ENCODE results near the gene SGSH. TPM values are rescaled to one million over a fixed set of nuclear protein-coding genes. Genes with fewer than 3 reads are reported as not detected.

Gene SGSH
- total RNA-seq, 2 experiments from 2014 or later, result 14.3 to 38.4 TPM

GRCh38 chr17:80218391-80218790 lies 1.7 kb downstream of the SGSH start:
- H3K27ac ChIP-seq (ENCODE audit: low read depth, low read length, poor library complexity, severe bottlenecking), result no peak overlapping the region
- POLR2A ChIA-PET, result no interaction called here
- TF ChIP-seq CTCF (conservative IDR thresholded peaks at IDR 0.05; ENCODE audit: low read length), result no peak
- no peak for TF ChIP-seq EZH2phosphoT487 (IDR thresholded peaks at IDR 0.05; ENCODE audit: borderline replicate concordance, low read depth, low read length)
- intact Hi-C loops (cut with micrococcal nuclease; ENCODE audit: unreplicated experiment), result no loop called here
- no peak overlapping the region for H2AFZ ChIP-seq (ENCODE audit: low read length)
- BruUV-seq (replicated peaks), result no TSS peak
- H3K9me3 ChIP-seq (ENCODE audit: low read length), result no peaks in the 10 kb centered on the region
- peaks cover 10% of the 10 kb centered on the region for H3K4me1 ChIP-seq (ENCODE audit: insufficient read depth, low read length, poor library complexity, severe bottlenecking)
- H4K20me1 ChIP-seq (ENCODE audit: insufficient read depth, low read length), result no peaks in the 10 kb centered on the region
- H3K36me3 ChIP-seq (ENCODE audit: insufficient read depth, low read length), result peaks cover 7% of the 10 kb centered on the region
- CTCF ChIA-PET (ENCODE audit: unreplicated experiment), result no interaction called here
- no peaks in the 10 kb centered on the region for H3K9me2 ChIP-seq (ENCODE audit: insufficient read depth, low read length)
- H3K4me3 ChIP-seq (ENCODE audit: low read depth, low read length, poor library complexity, severe bottlenecking), result no peak overlapping the region
- no peak overlapping the region for H3K4me2 ChIP-seq (ENCODE audit: low read length)
- H3K79me2 ChIP-seq (ENCODE audit: insufficient read depth, low read depth, low read length), result no peaks in the 10 kb centered on the region
- no peak for DNase-seq (ENCODE audit: low spot score)

- Histone ChIP-seq H3K79me2 (ENCODE audit: insufficient read depth, low read depth, low read length) (no peaks in the 10 kb centered on the region), H3K9me2 (ENCODE audit: insufficient read depth, low read length) (no peaks in the 10 kb centered on the region), H3K36me3 (ENCODE audit: insufficient read depth, low read length) (peaks cover 7% of the 10 kb centered on the region), H3K27ac (ENCODE audit: low read depth, low read length, poor library complexity, severe bottlenecking) (no peak overlapping the region), H4K20me1 (ENCODE audit: insufficient read depth, low read length) (no peaks in the 10 kb centered on the region), H3K4me3 (ENCODE audit: low read depth, low read length, poor library complexity, severe bottlenecking) (no peak overlapping the region), H3K9me3 (ENCODE audit: low read length) (no peaks in the 10 kb centered on the region), H2AFZ (ENCODE audit: low read length) (no peak overlapping the region), H3K4me2 (ENCODE audit: low read length) (no peak overlapping the region), H3K4me1 (ENCODE audit: insufficient read depth, low read length, poor library complexity, severe bottlenecking) (peaks cover 10% of the 10 kb centered on the region)
- DNase-seq (ENCODE audit: low spot score), result no peak
- no TSS peak for BruUV-seq (replicated peaks)
- intact Hi-C loops (cut with micrococcal nuclease; ENCODE audit: unreplicated experiment), result no loop called here
- CTCF ChIA-PET (ENCODE audit: unreplicated experiment), result no interaction called here
- no peak for TF ChIP-seq EZH2phosphoT487 (IDR thresholded peaks at IDR 0.05; ENCODE audit: borderline replicate concordance, low read depth, low read length)
- TF ChIP-seq CTCF (conservative IDR thresholded peaks at IDR 0.05; ENCODE audit: low read length), result no peak
- POLR2A ChIA-PET, result no interaction called here
Measured at GRCh38 chr17:80217703-80218362, 2.3 kb downstream of the SGSH start.
